Mesothelial cell of epicardium (in vitro differentiated cells): ENCODE results near the gene HLA-DPB1. TPM values are rescaled to one million over a fixed set of nuclear protein-coding genes. Genes with fewer than 3 reads are reported as not detected.

Experiments
- DNase-seq, 2 experiments: peaks; one replicate each; pipeline ENCODE4 v3.0.0; 2021; ENCODE audit warnings: low spot score in 2 of 2; ENCODE audit not compliant: unreplicated experiment in 2 of 2
- H3K27ac Mint-ChIP-seq: 2 replicates; pipeline ENCODE4 v1.8.0; 2021; ENCODE audit warnings: mixed read lengths
- H3K27me3 Mint-ChIP-seq: 2 replicates; pipeline ENCODE4 v1.8.0; 2021; ENCODE audit warnings: low read depth, mixed read lengths
- H3K36me3 Mint-ChIP-seq: 2 replicates; pipeline ENCODE4 v1.8.0; 2021; ENCODE audit warnings: mixed read lengths
- H3K4me1 Mint-ChIP-seq: 2 replicates; pipeline ENCODE4 v1.8.0; 2021; ENCODE audit warnings: mixed read lengths
- H3K4me3 Mint-ChIP-seq: 2 replicates; pipeline ENCODE4 v1.8.0; 2021; ENCODE audit warnings: mild to moderate bottlenecking, moderate library complexity, mixed read lengths
- H3K9me3 Mint-ChIP-seq: 2 replicates; pipeline ENCODE4 v1.8.0; 2021; ENCODE audit warnings: mixed read lengths
- CTCF ChIP-seq: fragments of 200-600 bp; sonication (generic); IDR thresholded peaks from one replicate; pipeline ENCODE4 v1.5.0; 2021; ENCODE audit warnings: antibody characterized with exemption; ENCODE audit not compliant: unreplicated experiment
- total RNA-seq: library from RNA; stranded (reverse); gene quantifications from 3 replicates; pipeline ENCODE4 v1.2.1, GENCODE V29; 2021

HLA-DPB1 gene
- total RNA-seq, 1 donor from 2014 or later: 12.7 TPM

GRCh38 chr6:33073431-33073871, 2.3 kb upstream of the HLA-DPB1 start, which contains the start of gene HLA-DPA1:
Gene HLA-DPA1 (minus strand): TSS chr6:33073649.
- Mint-ChIP-seq H3K36me3 (no peaks in the 10 kb centered on the region), H3K4me3 (no peak within 1 kb of the TSS), H3K9me3 (no peaks in the 10 kb centered on the region), H3K27me3 (peaks cover 20% of the 10 kb centered on the region), H3K27ac (no peak within 1 kb of the TSS), H3K4me1 (peaks cover 7% of the 10 kb centered on the region)
- DNase-seq: no peak
- TF ChIP-seq CTCF: no peak

- peaks cover 13% of the 10 kb centered on the region for H3K4me1 Mint-ChIP-seq
- H3K27ac Mint-ChIP-seq: no peak overlapping the region
- DNase-seq: no peak
- H3K27me3 Mint-ChIP-seq: peaks cover 20% of the 10 kb centered on the region
- H3K36me3 Mint-ChIP-seq: no peaks in the 10 kb centered on the region
- no peak overlapping the region for H3K4me3 Mint-ChIP-seq
- H3K9me3 Mint-ChIP-seq: no peaks in the 10 kb centered on the region
- TF ChIP-seq CTCF: no peak
These were observed 602 bp upstream of the HLA-DPB1 start for GRCh38 chr6:33075208-33075567.

- no peak for TF ChIP-seq CTCF
- no peak for DNase-seq
- Mint-ChIP-seq H3K36me3 (no peaks in the 10 kb centered on the region), H3K27me3 (peaks cover 20% of the 10 kb centered on the region), H3K27ac (no peak overlapping the region), H3K4me1 (peaks cover 26% of the 10 kb centered on the region), H3K9me3 (no peaks in the 10 kb centered on the region), H3K4me3 (no peak overlapping the region)
These were observed 680 bp downstream of the HLA-DPB1 start for GRCh38 chr6:33076406-33076934.

GRCh38 chr6:33077908-33078307, 2.1 kb downstream of the HLA-DPB1 start:
- DNase-seq: no peak
- TF ChIP-seq CTCF: no peak
- peaks cover 31% of the 10 kb centered on the region for H3K4me1 Mint-ChIP-seq
- no peak overlapping the region for H3K4me3 Mint-ChIP-seq
- no peak overlapping the region for H3K27ac Mint-ChIP-seq
- no peaks in the 10 kb centered on the region for H3K36me3 Mint-ChIP-seq
- no peaks in the 10 kb centered on the region for H3K9me3 Mint-ChIP-seq
- H3K27me3 Mint-ChIP-seq: peaks cover 10% of the 10 kb centered on the region

- Mint-ChIP-seq H3K27ac (no peak overlapping the region), H3K4me1 (peaks cover 31% of the 10 kb centered on the region), H3K36me3 (no peaks in the 10 kb centered on the region), H3K9me3 (no peaks in the 10 kb centered on the region), H3K27me3 (peaks cover 6% of the 10 kb centered on the region), H3K4me3 (no peak overlapping the region)
- no peak for DNase-seq
- no peak for TF ChIP-seq CTCF
These were observed 2.7 kb downstream of the HLA-DPB1 start for GRCh38 chr6:33078442-33078841.

GRCh38 chr6:33078919-33079521, 3.2 kb downstream of the HLA-DPB1 start:
- TF ChIP-seq CTCF: no peak
- H3K27me3 Mint-ChIP-seq: peaks cover 3% of the 10 kb centered on the region
- DNase-seq: no peak
- no peak overlapping the region for H3K27ac Mint-ChIP-seq
- no peaks in the 10 kb centered on the region for H3K36me3 Mint-ChIP-seq
- H3K9me3 Mint-ChIP-seq: no peaks in the 10 kb centered on the region
- H3K4me3 Mint-ChIP-seq: peak overlapping the region; percentile 81
- peaks cover 31% of the 10 kb centered on the region for H3K4me1 Mint-ChIP-seq
